ENCODE results near the gene CREB3. TPM values are rescaled to one million over a fixed set of nuclear protein-coding genes. Genes with fewer than 3 reads are reported as not detected.

The CREB3 gene
- polyA plus RNA-seq, 2 of the 4 experiments (the other 2 are of a cell fraction), result 33.3 to 51.3 TPM

GRCh38 chr9:35703906-35704672, 28.4 kb upstream of the CREB3 start:
- POLR2A ChIA-PET, result interaction anchor here (0.7 kb wide), 1 partner anchor 33 kb away, joined by 3 read pairs; no protein-coding TSS in a partner anchor
- H3K4me3 ChIP-seq, result no peak overlapping the region
- CTCF ChIA-PET, result interaction anchor here (0.7 to 32.5 kb wide), 5 partner anchors 0 to 46 kb away, joined by 3 to 758 read pairs (median 16); partner anchors contain the start of genes CCDC107, CREB3, RMRP and TLN1
- H3K4me1 ChIP-seq, result no peaks in the 10 kb centered on the region
- H3K4me2 ChIP-seq, result no peak overlapping the region
- FAIRE-seq, result no peak
- no peak for ATAC-seq
- H3K9me3 ChIP-seq, result no peaks in the 10 kb centered on the region
- 96% methylated on average over 24 of the region's 26 CpGs for WGBS (ENCODE audit: missing lambda C conversion rate)
- DNase-seq (ENCODE audit: low read depth in 1 of 2, low spot score in 1 of 2), result no peak
- TF ChIP-seq HEYL (CRISPR knock-in tag; IDR thresholded peaks at IDR 0.05) (no peak), REST (IDR thresholded peaks at IDR 0.05) (no peak), MAFK (IDR thresholded peaks at IDR 0.05; ENCODE audit: partially characterized antibody) (no peak), KDM5A (IDR thresholded peaks at IDR 0.05) (no peak), EHMT2 (IDR thresholded peaks at IDR 0.05; ENCODE audit: low read depth) (no peak), RAD21 (conservative IDR thresholded peaks at IDR 0.05 in 1 of 2, IDR thresholded peaks at IDR 0.05 in 1 of 2) (no peak), JUN (IDR thresholded peaks at IDR 0.05) (no peak), RARB (CRISPR knock-in tag; IDR thresholded peaks at IDR 0.05) (no peak)
- H3K27ac ChIP-seq, result no peak overlapping the region

- ChIA-PET CTCF (interaction anchor here (1.8 to 32.5 kb wide), 4 partner anchors 2 to 59 kb away, joined by 4 to 758 read pairs (median 387); partner anchors contain the start of genes CCDC107, CREB3, RMRP and TLN1), POLR2A (interaction anchor here (1.5 kb wide), 1 partner anchor 9 kb away, joined by 4 read pairs; no protein-coding TSS in a partner anchor)
- ATAC-seq (no peak), FAIRE-seq (no peak), DNase-seq (ENCODE audit: low read depth in 1 of 2, low spot score in 1 of 2) (no peak)
- TF ChIP-seq RFX5 (IDR thresholded peaks at IDR 0.05) (no peak), ESRRA (IDR thresholded peaks at IDR 0.05; ENCODE audit: borderline replicate concordance, low read length) (no peak), CHD2 (IDR thresholded peaks at IDR 0.05; ENCODE audit: low read length, partially characterized antibody) (no peak), EP300 (IDR thresholded peaks at IDR 0.05) (no peak), REST (IDR thresholded peaks at IDR 0.05) (no peak), ELK1 (IDR thresholded peaks at IDR 0.05; ENCODE audit: low read depth, low read length) (no peak), CEBPB (IDR thresholded peaks at IDR 0.05) (no peak), BCL3 (IDR thresholded peaks at IDR 0.05) (no peak), POLR2A (IDR thresholded peaks at IDR 0.05; ENCODE audit: low read length) (no peak), NPAS2 (CRISPR knock-in tag; IDR thresholded peaks at IDR 0.05; ENCODE audit: borderline replicate concordance) (no peak), ATOH8 (CRISPR knock-in tag; IDR thresholded peaks at IDR 0.05; ENCODE audit: low read depth) (no peak), NFE2L2 (conservative IDR thresholded peaks at IDR 0.05; ENCODE audit: low read length) (no peak)
- Histone ChIP-seq H3K9me3 (no peaks in the 10 kb centered on the region), H3K27ac (no peak overlapping the region), H3K4me3 (no peak overlapping the region), H3K4me2 (no peak overlapping the region), H3K4me1 (no peaks in the 10 kb centered on the region)
- WGBS (ENCODE audit: missing lambda C conversion rate), result 98% methylated on average over 8 of the region's 8 CpGs
Measured at GRCh38 chr9:35705372-35705771, 27.1 kb upstream of the CREB3 start.

Measured in A549 (cell line).